PC-3 (cell line): Measurements from ENCODE around the gene MRGPRD.

ENCODE experiments used
- CTCF ChIP-seq: fragments of 300-600 bp; sonication (generic); conservative IDR thresholded peaks from 2 replicates; pipeline ENCODE4 v1.5.1; 2017; ENCODE audit warnings: antibody characterized with exemption, low read depth, mild to moderate bottlenecking, low read length
- EZH2 ChIP-seq: fragments of 300-600 bp; sonication (generic); IDR thresholded peaks from one replicate; pipeline ENCODE4 v1.6.1; 2017; ENCODE audit warnings: antibody characterized with exemption, mild to moderate bottlenecking, low read length; ENCODE audit not compliant: unreplicated experiment

- TF ChIP-seq EZH2 (no peak), CTCF (no peak)
Observed at GRCh38 chr11:68938088-68938487, 42.7 kb downstream of the MRGPRD start.
